ENCODE measurements around the gene CTTNBP2NL. TPM values are rescaled to one million over a fixed set of nuclear protein-coding genes. Genes with fewer than 3 reads are reported as not detected.
"Not testable (repeated sequence)": the region's sequence is repeated elsewhere in the genome, so short reads cannot be mapped to it uniquely, and the experiment has no call there.

Gene CTTNBP2NL
- total RNA-seq, 1 donor from 2014 or later, result 39.0 TPM

- Mint-ChIP-seq H3K27me3 (ENCODE audit: low read depth) (no peaks in the 10 kb centered on the region), H3K4me1 (peaks cover 54% of the 10 kb centered on the region), H3K36me3 (ENCODE audit: low read depth) (no peaks in the 10 kb centered on the region), H3K9me3 (no peaks in the 10 kb centered on the region), H3K4me3 (peak overlapping the region; percentile 95), H3K27ac (ENCODE audit: unreplicated experiment) (no peak overlapping the region)
- no peak for TF ChIP-seq CTCF (conservative IDR thresholded peaks at IDR 0.05)
- no peak for DNase-seq (ENCODE audit: low read depth, low spot score)
Measured at GRCh38 chr1:112397841-112398240, 1.8 kb downstream of the CTTNBP2NL start.

- Mint-ChIP-seq H3K36me3 (ENCODE audit: low read depth) (no peaks in the 10 kb centered on the region), H3K4me1 (peaks cover 69% of the 10 kb centered on the region), H3K9me3 (no peaks in the 10 kb centered on the region), H3K27ac (ENCODE audit: unreplicated experiment) (no peak overlapping the region), H3K27me3 (ENCODE audit: low read depth) (no peaks in the 10 kb centered on the region), H3K4me3 (peak overlapping the region; percentile 66)
- TF ChIP-seq CTCF (conservative IDR thresholded peaks at IDR 0.05), result no peak
- DNase-seq (ENCODE audit: low read depth, low spot score), result no peak
Measured at GRCh38 chr1:112399456-112399855, 3.4 kb downstream of the CTTNBP2NL start.

GRCh38 chr1:112400706-112401105 is 4.7 kb downstream of the CTTNBP2NL start:
- not testable (repeated sequence) for H3K9me3 Mint-ChIP-seq; DNase-seq (ENCODE audit: low read depth, low spot score); H3K36me3 Mint-ChIP-seq (ENCODE audit: low read depth); H3K27me3 Mint-ChIP-seq (ENCODE audit: low read depth); H3K4me3 Mint-ChIP-seq; H3K27ac Mint-ChIP-seq (ENCODE audit: unreplicated experiment)
- peaks cover 60% of the 10 kb centered on the region for H3K4me1 Mint-ChIP-seq

GRCh38 chr1:112402682-112403643 is 6.9 kb downstream of the CTTNBP2NL start:
- H3K4me1 Mint-ChIP-seq, result peaks cover 50% of the 10 kb centered on the region

GRCh38 chr1:112406771-112407170 is 10.8 kb downstream of the CTTNBP2NL start:
- no peak overlapping the region for H3K27ac Mint-ChIP-seq (ENCODE audit: unreplicated experiment)

More at GRCh38 chr1:112402682-112403643, 6.9 kb downstream of the CTTNBP2NL start:
- Mint-ChIP-seq H3K27me3 (ENCODE audit: low read depth) (no peaks in the 10 kb centered on the region), H3K27ac (ENCODE audit: unreplicated experiment) (no peak overlapping the region), H3K4me3 (no peak overlapping the region), H3K9me3 (no peaks in the 10 kb centered on the region), H3K36me3 (ENCODE audit: low read depth) (no peaks in the 10 kb centered on the region)
- no peak for DNase-seq (ENCODE audit: low read depth, low spot score)
- TF ChIP-seq CTCF (conservative IDR thresholded peaks at IDR 0.05), result no peak

More at GRCh38 chr1:112406771-112407170, 10.8 kb downstream of the CTTNBP2NL start:
- no peak for DNase-seq (ENCODE audit: low read depth, low spot score)
- TF ChIP-seq CTCF (conservative IDR thresholded peaks at IDR 0.05), result no peak
- Mint-ChIP-seq H3K27me3 (ENCODE audit: low read depth) (no peaks in the 10 kb centered on the region), H3K36me3 (ENCODE audit: low read depth) (no peaks in the 10 kb centered on the region), H3K4me3 (no peak overlapping the region), H3K4me1 (peaks cover 26% of the 10 kb centered on the region), H3K9me3 (no peaks in the 10 kb centered on the region)
